ENCODE data around the gene THSD7B.

- TF ChIP-seq CTCF (IDR thresholded peaks at IDR 0.05), result no peak
- TF ChIP-seq POLR2A (IDR thresholded peaks at IDR 0.05), result no peak
Measured at GRCh38 chr2:137715731-137716191, 950.4 kb downstream of the THSD7B start.
